MM.1S (cell line): ENCODE data around the gene LRTM2.

ENCODE experiments used
- DNase-seq: peaks from one replicate; pipeline ENCODE4 v3.0.0-alpha.2; 2015
- H2AFZ ChIP-seq: fragments of 300-600 bp; sonication (generic); 2 replicates; pipeline ENCODE4 v1.6.0; 2016; ENCODE audit warnings: antibody characterized with exemption, low read length
- H3F3A ChIP-seq: fragments of 300-600 bp; sonication (generic); 2 replicates; pipeline ENCODE4 v1.6.1; 2016; ENCODE audit warnings: mild to moderate bottlenecking, antibody characterized with exemption, low read length, moderate library complexity, mixed read lengths; ENCODE audit not compliant: insufficient read depth
- H3K27ac ChIP-seq: fragments of 300-600 bp; sonication (generic); 2 replicates; pipeline ENCODE4 v1.5.1; 2016; ENCODE audit warnings: mild to moderate bottlenecking, low read length
- H3K27me3 ChIP-seq: fragments of 300-600 bp; sonication (generic); replicated peaks from 2 replicates; pipeline ENCODE4 v1.6.0; 2016; ENCODE audit warnings: low read length; ENCODE audit not compliant: insufficient read depth
- H3K36me3 ChIP-seq: fragments of 300-600 bp; sonication (generic); replicated peaks from 2 replicates; pipeline ENCODE4 v1.6.1; 2016; ENCODE audit warnings: mild to moderate bottlenecking, low read length, mixed read lengths; ENCODE audit not compliant: insufficient read depth
- H3K4me1 ChIP-seq: fragments of 300-600 bp; sonication (generic); 2 replicates; pipeline ENCODE4 v1.6.1; 2016; ENCODE audit warnings: low read length, mixed read lengths
- H3K4me2 ChIP-seq: fragments of 300-600 bp; sonication (generic); 2 replicates; pipeline ENCODE4 v1.6.0; 2016; ENCODE audit warnings: low read depth, low read length
- H3K4me3 ChIP-seq: fragments of 300-600 bp; sonication (generic); 2 replicates; pipeline ENCODE4 v1.5.1; 2016; ENCODE audit warnings: low read length, mixed read lengths
- H3K79me2 ChIP-seq: fragments of 300-600 bp; sonication (generic); 2 replicates; pipeline ENCODE4 v1.6.1; 2016; ENCODE audit warnings: mixed run types, low read length, mixed read lengths
- H3K9ac ChIP-seq: fragments of 300-600 bp; sonication (generic); 2 replicates; pipeline ENCODE4 v1.6.1; 2016; ENCODE audit warnings: low read length, mixed read lengths
- H3K9me2 ChIP-seq: fragments of 300-600 bp; sonication (generic); replicated peaks from 2 replicates; pipeline ENCODE4 v1.6.1; 2016; ENCODE audit warnings: mild to moderate bottlenecking, low read length, mixed read lengths; ENCODE audit not compliant: insufficient read depth
- H3K9me3 ChIP-seq: fragments of 300-600 bp; sonication (generic); replicated peaks from 2 replicates; pipeline ENCODE4 v1.6.1; 2016; ENCODE audit warnings: mild to moderate bottlenecking, low read length, mixed read lengths; ENCODE audit not compliant: insufficient read depth
- H4K20me1 ChIP-seq: fragments of 300-600 bp; sonication (generic); 2 replicates; pipeline ENCODE4 v1.6.1; 2016; ENCODE audit warnings: mild to moderate bottlenecking, low read length, moderate library complexity, mixed read lengths; ENCODE audit not compliant: insufficient read depth
- EZH2 ChIP-seq: fragments of 300-600 bp; sonication (generic); optimal IDR thresholded peaks from 2 replicates; pipeline ENCODE3; 2017; ENCODE audit warnings: low read depth, mild to moderate bottlenecking, antibody characterized with exemption, low read length, mixed read lengths
- EZH2phosphoT487 ChIP-seq: fragments of 300-600 bp; sonication (generic); IDR thresholded peaks from 2 replicates; pipeline ENCODE4 v1.6.1; 2018; ENCODE audit warnings: antibody characterized with exemption, low read length
- TF ChIP-seq, protein P1 (sequence below): fragments of 300-600 bp; sonication (generic); IDR thresholded peaks from 2 replicates; pipeline ENCODE4 v1.5.1; 2016; ENCODE audit warnings: antibody characterized with exemption, low read length, mixed read lengths

The LRTM2 gene

DNA sequence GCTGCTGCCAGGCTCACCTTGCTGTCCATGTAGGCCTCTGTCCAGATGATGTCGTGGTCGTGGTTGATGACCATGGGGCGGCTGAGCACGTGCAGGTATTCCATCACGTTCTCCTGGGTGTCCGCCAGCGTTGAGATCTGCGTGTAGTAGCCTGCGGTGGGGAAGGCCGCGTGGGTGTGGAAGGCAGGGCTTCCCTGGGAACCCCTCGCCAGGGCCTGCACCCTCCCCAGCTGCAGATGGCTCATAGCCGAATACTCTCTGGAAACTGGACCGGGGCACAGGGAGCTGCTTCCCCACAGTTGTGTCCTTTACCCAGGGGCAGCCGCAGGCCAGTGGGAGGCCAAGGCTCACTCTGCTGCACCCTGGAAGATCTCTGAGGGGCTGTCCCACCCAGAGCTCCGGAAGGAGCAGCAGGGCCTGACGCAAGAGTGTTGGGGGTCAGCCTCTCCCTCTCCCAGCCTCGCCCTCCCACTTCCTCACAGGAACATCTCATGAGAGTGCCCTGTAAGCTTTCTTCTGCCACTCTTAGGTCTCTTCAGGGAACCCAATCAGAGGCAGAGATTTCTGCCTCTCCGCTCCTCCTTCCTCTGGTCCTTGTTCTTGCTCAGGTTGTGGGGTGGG lies 62.6 kb downstream of the LRTM2 start:
- Histone ChIP-seq H4K20me1 (no peaks in the 10 kb centered on the region), H3K4me3 (no peak overlapping the region), H3K27ac (no peak overlapping the region), H3K4me1 (no peaks in the 10 kb centered on the region), H3K4me2 (no peak overlapping the region), H3K9me2 (no peaks in the 10 kb centered on the region), H2AFZ (no peak overlapping the region), H3K9me3 (no peaks in the 10 kb centered on the region), H3F3A (no peaks in the 10 kb centered on the region), H3K79me2 (no peaks in the 10 kb centered on the region), H3K9ac (no peak overlapping the region), H3K27me3 (no peaks in the 10 kb centered on the region; the same call in 1 of the 2 replicates), H3K36me3 (no peaks in the 10 kb centered on the region)
- no peak for TF ChIP-seq EZH2
- TF ChIP-seq, protein P1, sequence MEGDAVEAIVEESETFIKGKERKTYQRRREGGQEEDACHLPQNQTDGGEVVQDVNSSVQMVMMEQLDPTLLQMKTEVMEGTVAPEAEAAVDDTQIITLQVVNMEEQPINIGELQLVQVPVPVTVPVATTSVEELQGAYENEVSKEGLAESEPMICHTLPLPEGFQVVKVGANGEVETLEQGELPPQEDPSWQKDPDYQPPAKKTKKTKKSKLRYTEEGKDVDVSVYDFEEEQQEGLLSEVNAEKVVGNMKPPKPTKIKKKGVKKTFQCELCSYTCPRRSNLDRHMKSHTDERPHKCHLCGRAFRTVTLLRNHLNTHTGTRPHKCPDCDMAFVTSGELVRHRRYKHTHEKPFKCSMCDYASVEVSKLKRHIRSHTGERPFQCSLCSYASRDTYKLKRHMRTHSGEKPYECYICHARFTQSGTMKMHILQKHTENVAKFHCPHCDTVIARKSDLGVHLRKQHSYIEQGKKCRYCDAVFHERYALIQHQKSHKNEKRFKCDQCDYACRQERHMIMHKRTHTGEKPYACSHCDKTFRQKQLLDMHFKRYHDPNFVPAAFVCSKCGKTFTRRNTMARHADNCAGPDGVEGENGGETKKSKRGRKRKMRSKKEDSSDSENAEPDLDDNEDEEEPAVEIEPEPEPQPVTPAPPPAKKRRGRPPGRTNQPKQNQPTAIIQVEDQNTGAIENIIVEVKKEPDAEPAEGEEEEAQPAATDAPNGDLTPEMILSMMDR, result no peak
- TF ChIP-seq EZH2phosphoT487, result no peak
- DNase-seq, result no peak

DNA sequence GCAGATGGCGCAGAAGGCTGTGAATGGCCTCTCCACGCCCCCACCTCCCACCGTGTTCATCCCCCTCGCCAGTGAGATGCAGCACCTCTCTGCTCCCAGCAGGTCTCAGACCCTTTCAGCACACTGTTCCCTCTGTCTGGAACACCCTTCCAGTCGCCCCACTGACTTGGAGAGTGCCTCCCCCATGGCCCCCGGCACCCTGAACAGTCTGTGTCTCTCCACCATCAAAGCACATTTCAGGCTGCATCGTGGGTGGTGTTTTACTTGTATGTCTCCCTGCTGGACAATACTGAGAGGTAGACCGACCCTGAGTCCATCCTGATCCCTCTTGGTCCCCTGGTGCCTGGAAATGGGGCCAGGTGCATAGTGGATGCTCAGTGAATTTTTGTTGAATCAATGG lies 63.1 kb downstream of the LRTM2 start:
- H2AFZ ChIP-seq, result no peak overlapping the region
- H3K27me3 ChIP-seq, result no peaks in the 10 kb centered on the region; the same call in 1 of the 2 replicates
- no peaks in the 10 kb centered on the region for H3K36me3 ChIP-seq
- no peak overlapping the region for H3K4me2 ChIP-seq
- no peaks in the 10 kb centered on the region for H3K9me3 ChIP-seq
- no peaks in the 10 kb centered on the region for H3F3A ChIP-seq
- no peak overlapping the region for H3K27ac ChIP-seq
- no peak for DNase-seq
- no peaks in the 10 kb centered on the region for H3K4me1 ChIP-seq
- H3K4me3 ChIP-seq, result no peak overlapping the region
- TF ChIP-seq EZH2 (no peak), EZH2phosphoT487 (no peak)
- TF ChIP-seq, protein P1, result no peak
- H3K79me2 ChIP-seq, result no peaks in the 10 kb centered on the region
- no peaks in the 10 kb centered on the region for H4K20me1 ChIP-seq
- no peaks in the 10 kb centered on the region for H3K9me2 ChIP-seq
- no peak overlapping the region for H3K9ac ChIP-seq

DNA sequence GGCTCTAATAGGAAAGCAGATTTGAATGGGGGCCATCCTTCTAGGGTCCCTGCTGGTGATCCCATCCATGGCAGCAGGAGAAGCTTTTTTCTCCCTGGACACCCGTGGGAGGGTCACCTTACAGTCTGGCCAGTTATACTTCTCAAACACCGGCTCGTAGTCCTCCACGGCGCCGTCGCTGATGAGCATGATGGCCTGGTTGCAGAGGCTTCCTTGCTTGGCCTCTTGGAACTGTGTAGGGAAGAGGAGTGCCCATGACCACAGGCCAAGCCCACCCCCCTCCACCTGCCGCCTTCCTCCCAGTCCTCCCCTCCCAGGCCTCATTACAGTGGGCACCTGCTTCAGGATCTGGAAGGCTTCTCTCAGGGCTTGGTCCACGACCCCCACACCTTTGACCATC lies 64.3 kb downstream of the LRTM2 start:
- H3K4me1 ChIP-seq, result no peaks in the 10 kb centered on the region
- no peak overlapping the region for H3K27ac ChIP-seq
- H4K20me1 ChIP-seq, result no peaks in the 10 kb centered on the region
- no peaks in the 10 kb centered on the region for H3F3A ChIP-seq
- no peaks in the 10 kb centered on the region; the same call in 1 of the 2 replicates for H3K27me3 ChIP-seq
- H3K79me2 ChIP-seq, result no peaks in the 10 kb centered on the region
- DNase-seq, result no peak
- no peaks in the 10 kb centered on the region for H3K9me3 ChIP-seq
- H3K9ac ChIP-seq, result no peak overlapping the region
- H3K36me3 ChIP-seq, result no peaks in the 10 kb centered on the region
- no peaks in the 10 kb centered on the region for H3K9me2 ChIP-seq
- H2AFZ ChIP-seq, result no peak overlapping the region
- no peak overlapping the region for H3K4me2 ChIP-seq
- TF ChIP-seq EZH2phosphoT487 (no peak), EZH2 (no peak)
- TF ChIP-seq, protein P1, result no peak
- no peak overlapping the region for H3K4me3 ChIP-seq
